Stimulated activated CD8-positive, alpha-beta memory T cell treated with anti-CD3 and anti-CD28 coated beads, Interleukin-4, amount 100 ng/mL, for 48 hours (primary cell): ENCODE results near the gene PTCD2.
"Not testable (repeated sequence)": the region's sequence is repeated elsewhere in the genome, so short reads cannot be mapped to it uniquely, and the experiment has no call there.

Experiments used
- DNase-seq: peaks from one replicate; pipeline ENCODE4 v3.0.0-alpha.2; 2020

PTCD2 gene

DNA sequence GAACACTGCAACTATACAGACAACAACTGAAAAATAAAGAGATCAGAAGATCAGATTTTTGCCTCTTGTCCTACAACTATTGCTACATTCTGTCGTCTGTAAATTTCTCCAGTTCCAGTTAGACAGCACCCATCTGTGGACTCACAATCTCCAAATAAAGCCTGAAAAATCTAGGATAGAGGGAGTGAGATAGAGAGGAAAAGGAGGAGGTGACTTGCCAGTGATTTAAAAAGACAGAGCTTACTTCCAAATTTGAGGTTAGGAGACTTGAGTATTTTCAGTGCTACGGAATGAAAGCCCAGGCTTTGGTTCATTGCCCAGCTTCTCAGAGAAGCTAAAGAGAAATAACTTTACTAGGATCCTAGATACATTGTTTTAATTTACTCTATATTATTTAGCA is 63.6 kb downstream of the PTCD2 start:
- DNase-seq: no peak

DNA sequence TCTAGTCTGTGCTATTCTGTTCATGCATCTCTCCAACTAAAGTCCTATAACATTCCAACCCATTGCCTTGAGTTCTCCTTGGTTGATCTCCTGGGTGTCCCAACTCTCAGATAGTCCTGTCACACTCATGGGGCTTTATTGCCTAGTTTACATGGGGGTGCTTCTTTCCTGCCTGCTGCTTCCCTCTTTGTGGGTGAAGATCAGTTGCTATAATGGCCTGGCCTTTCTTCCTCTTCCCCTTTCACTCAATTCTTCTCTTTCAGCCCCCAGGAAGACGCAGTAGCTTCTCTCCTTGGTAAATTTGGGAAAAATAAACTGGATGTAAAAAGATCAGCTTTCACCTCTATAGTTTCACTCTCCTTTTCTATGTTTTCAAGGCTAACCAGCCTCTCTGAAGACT is 66.5 kb downstream of the PTCD2 start:
- no peak for DNase-seq

DNA sequence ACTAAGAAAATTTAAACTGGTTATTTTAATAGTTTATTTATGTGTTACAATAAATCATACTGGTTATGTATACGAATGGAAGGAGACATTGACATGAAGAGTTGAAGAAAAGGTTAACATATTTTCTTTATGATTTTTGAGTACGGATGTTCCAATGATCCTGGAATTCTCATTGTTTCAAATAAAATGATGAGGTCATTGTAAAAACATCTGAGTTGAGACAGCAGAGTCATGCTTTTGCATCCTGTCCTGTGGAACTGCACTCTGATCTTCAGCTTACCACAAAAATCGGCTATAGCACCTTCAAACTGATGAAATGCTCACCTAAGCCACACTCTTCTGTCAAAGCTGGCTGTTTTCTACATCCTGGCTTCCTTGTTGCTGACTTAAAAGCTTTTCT is 67.8 kb downstream of the PTCD2 start:
- DNase-seq: no peak

DNA sequence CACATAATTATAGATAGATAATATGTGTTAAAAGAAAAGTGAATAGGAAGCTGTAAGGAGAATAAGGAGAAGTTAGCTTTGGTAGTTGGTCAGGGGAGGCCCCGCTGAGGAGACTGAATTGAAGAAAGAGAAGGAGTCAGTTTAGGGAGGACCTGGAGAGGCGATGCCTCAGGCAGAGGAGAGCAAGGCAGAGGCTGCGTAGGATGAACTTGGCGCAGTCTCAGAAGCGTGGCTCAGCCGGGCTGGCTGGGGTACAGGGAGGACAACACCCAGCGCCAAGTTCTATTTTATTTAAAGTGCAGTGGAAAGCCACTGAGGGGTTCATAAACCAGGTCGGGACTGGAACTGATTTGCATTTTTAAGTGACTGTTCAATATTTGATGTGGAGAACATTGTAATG is 68.5 kb downstream of the PTCD2 start:
- no peak for DNase-seq

DNA sequence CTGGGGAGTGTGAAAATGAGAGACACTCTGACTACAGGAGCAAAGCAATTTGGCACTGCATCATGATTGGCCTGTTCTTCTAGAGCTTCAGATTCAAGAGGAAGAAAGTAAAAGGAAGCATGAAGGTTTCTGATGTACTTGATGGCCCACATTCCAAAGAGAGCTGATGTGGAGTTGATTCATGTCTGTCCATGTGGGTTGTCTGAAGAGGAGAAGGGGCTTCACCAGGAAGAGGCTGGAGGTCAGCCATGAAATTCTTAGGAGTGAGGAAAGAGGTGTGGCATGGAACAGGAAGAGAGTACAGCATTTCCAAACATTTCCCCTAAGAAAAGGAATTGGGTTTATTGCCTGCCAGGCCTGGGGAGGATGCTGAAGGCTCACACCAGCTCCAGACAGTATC is 70.7 kb downstream of the PTCD2 start:
- DNase-seq: no peak

DNA sequence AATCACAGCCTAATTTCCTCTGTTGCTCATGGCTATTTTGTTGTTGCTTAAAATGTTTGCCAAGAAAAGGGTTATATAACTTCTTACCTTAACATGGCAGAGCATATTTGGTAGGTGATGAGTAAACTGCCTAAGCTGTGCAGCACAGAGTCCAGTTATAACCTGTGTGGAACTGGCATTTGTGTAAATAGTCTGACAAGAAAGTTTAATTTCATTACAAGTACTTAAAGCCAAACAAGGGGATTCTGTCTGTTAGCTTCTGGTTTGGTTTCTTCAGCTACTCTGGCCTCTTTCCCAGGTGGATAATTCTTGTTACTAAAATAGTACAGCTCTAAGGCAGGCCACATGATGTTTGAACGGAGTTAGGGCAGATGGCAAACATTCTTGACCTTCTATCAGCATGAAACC is 72.2 kb downstream of the PTCD2 start:
- DNase-seq: no peak

DNA sequence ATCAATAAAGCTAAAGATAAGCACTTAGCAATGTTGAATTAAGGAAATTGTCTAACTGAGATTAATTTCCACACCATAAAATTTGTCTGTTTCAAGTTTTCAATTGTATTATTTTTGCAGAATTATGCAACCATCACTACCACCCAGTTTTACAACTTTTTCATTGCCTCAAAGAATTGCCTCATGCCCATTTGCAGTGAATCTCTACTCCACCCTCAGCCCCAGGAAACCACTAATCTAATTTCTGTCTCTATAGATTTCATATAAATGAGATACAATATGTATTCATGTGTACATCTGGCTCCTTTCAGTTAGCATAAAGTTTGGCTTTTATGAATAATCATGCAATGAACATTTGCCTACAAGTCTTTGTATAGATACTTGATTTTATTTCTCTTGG is 72.9 kb downstream of the PTCD2 start:
- DNase-seq: no peak

DNA sequence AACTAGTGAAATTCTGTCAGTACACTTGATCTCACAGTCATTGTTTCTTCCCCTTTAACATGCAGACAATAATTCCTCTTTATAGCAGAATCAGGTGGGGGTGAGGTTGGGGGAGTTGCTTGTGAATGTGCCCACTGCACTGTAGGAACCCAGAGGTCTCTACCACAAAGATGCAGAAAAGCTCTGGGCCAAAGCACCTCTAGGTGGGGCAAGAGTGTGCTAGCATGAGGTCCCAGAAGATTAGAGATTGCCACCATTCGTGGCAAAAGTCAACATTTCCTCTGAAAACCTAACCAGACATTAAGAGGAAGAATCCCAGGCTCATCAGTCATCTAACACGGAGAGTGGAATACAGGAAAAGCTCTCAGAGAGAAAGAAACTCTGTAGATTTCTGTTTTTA is 74.5 kb downstream of the PTCD2 start:
- no peak for DNase-seq

DNA sequence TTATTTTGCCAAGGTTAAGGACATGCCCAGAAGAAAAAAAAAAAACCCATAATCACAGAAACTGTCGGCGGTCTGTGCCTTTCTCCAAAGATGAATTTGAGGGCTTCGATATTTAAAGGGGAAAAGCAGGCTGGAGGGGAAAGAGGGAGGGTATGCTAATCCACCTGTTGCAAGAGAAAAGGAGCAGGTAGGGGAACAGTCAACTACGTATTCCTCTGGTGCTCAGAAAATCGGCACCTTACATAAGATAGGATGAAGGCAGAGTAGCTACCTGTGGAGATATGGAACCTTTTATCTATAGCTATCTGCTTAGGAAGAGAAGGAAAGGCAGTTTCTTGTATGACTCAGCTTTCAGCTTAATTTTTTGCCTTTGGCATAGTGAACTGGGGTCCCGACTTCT is 77.7 kb downstream of the PTCD2 start:
- DNase-seq: no peak

DNA sequence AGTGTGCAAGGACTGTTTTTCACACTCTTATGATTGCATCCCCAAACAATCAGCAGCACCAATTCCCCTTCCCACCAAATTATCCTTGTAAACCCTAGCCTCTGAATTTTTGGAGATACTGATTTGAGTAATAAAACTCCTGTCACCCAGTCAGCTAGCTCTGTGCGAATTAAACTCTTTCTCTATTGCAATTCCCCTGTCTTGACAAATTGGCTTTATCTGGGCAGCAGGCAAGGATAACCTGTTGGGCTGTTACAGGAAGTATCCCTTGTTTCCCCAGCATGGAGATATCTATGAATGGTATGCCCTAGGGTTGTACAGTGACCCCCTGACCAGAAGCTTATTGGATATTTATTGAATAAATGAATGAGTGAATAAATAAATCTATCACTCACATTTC is 80.8 kb downstream of the PTCD2 start:
- no peak for DNase-seq

DNA sequence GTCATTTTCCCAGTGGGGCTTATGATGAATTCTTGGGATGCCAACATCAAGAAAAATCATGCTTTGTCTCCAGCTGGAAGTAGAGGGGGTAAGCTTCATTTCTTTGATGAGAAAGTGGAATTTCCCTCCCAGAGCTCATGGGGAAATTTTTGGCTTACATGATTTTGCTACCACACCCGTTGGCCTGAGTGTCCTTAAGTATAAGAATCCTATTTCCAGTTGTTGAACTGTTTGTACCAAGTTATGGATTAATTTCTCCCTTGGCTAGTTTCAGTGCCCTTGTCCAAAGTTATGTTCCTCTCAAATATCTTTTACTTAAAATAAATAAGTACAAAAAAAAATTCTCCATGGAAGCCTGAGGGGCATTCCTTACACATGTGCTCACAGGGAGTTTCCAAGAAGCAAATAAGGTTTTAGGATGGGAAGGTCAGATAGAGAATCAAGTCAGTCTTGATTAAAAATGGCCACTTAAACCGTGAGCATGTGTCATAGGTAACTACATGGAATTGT is 82.3 kb downstream of the PTCD2 start:
- DNase-seq: no peak

DNA sequence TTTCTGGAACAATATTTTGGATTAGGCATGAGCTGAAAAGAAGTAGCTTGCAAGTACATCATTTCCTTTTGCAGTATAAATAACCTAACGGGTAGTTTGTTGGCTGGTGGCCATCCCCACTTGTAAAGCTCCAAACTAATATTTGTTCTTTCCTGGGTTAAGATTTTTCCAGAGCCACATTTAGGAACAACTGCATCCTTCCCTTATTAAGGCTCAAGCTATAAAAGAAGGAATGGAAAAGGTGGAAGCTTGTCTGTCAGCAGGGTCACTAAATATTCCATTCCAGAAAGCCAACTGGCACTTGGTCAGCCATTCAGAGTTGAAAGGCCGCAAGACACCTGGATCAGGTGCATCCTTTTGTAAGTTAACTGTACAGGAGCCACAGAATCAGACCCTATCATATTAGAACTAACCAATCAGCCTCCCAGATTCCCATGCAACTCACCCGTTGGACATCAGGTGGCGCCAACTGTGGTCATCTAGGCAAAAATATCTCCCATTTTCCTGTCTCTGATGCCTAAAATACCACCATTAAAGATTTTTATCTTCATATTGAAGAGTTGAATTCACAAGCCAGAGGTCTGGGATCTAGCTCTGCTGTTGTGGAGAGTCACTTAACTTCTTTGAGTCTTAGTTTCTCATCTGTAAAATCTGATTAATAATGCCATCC is 82.9 kb downstream of the PTCD2 start:
- no peak for DNase-seq

DNA sequence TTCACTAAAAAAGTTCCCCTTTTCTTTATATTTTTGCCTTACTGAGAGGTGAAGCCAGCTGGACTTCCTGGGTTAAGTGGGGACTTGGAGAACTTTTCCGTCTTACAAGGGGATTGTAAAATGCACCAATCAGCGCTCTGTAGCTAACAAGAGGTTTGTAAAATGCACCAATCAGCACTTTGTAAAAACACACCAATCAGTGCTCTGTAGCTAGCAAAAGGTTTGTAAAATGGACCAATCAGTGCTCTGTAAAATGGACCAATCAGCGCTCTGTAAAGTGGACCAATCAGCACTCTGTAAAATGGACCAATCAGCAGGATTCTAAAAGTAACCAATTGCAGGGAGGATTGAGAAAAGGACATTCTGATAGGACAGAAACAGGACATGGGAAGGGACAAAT is 84.6 kb downstream of the PTCD2 start:
- DNase-seq: not testable (repeated sequence)

DNA sequence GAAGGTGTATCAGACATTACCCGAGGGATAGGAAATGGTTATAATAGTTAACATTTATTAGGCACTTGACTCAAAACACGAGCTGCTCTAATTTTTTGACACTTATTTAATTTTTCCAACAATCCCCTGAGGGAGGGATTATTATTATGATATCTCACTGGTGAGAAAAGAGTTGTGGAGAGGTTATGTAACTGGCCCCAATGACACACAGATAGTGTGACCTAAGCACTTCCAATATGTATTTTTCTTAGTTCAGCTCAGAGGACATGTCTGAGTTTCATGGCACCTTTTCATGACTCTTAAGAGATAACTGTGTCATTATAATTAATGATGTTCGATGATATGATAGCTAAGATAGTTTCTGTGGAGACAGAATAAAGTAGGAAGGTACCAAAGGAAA is 86.9 kb downstream of the PTCD2 start:
- no peak for DNase-seq

DNA sequence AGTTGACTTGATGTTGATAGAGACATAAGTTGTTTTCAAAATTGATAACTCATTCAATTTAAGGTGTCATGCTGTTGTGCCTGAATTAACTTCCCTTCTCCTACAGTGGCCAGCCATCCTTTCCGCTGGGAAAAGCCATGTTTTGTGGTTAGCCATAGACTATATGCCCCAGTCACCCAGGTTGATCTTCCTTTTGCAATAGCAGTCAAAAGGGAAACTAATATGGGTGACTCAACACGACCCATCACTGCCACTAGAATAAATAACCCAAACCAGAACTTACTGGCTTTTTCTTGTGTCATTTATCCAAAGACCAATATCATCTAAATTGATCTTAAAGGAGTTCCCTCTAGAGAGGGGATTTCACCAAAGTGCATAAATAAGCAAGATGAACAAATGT is 87.4 kb downstream of the PTCD2 start:
- no peak for DNase-seq

DNA sequence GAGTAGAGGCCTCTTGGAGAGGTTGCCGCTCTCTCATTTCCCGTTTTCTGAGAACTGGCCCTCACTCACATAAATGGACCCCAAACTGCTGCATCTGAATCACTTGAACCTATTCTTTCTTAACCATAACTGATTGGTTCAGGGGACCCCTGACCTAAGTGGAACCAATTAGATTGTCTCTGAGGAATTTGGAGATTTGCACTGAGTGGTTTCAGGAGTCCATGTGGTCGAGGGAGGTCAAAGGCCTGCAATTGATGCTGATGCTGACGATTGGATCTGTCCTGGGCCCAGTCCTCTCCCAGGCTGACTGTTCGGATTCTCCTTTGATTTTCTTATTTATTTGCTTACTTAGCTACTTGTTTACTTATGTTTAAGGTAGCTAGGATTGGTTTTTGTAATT is 88.0 kb downstream of the PTCD2 start:
- DNase-seq: no peak

DNA sequence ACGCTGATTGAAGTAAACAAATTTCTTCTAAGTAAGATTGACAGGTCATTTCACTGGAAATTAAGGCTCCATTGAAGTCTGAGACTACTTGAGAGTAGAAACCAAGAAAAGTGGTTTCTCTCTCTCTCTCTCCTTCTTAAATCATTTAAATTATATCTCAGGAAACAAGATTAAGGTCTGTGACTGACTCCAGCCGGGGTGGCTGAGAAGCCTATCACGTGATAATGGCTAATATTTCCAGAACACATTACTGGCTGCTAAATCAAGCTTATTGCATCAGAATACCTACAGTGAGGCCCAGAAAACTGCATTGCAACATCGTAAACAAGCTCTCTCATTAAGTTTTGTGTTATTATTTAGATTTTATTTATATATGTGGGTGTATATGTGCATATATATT is 88.4 kb downstream of the PTCD2 start:
- no peak for DNase-seq

DNA sequence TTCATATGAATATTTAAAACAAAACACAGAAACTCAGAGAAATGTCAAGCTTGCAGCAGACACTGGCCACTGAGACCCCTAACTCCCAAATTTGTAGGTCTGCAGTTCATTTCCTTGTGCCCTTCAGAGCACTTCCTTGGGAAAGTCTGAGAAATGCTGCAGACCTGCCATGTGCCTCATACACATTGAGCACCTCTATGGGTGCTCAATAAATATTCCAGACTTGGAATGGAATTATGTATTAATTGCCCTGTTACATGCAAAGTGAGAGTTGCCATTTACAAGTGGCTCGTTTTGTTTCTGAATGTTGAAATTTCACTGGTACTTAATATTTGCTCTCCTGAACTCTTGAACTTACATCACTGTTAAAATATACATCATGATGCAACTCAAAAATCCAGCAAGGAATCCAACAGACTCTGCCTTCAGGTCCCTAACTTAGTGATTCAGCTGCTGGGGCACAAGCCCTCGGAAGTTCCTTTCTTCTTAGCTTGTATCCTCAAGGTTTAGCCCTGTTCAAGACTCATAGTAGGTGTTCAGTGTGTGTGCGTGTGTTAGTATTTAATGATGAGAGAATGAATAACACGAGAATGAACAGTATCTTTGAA is 90.6 kb downstream of the PTCD2 start:
- no peak for DNase-seq

DNA sequence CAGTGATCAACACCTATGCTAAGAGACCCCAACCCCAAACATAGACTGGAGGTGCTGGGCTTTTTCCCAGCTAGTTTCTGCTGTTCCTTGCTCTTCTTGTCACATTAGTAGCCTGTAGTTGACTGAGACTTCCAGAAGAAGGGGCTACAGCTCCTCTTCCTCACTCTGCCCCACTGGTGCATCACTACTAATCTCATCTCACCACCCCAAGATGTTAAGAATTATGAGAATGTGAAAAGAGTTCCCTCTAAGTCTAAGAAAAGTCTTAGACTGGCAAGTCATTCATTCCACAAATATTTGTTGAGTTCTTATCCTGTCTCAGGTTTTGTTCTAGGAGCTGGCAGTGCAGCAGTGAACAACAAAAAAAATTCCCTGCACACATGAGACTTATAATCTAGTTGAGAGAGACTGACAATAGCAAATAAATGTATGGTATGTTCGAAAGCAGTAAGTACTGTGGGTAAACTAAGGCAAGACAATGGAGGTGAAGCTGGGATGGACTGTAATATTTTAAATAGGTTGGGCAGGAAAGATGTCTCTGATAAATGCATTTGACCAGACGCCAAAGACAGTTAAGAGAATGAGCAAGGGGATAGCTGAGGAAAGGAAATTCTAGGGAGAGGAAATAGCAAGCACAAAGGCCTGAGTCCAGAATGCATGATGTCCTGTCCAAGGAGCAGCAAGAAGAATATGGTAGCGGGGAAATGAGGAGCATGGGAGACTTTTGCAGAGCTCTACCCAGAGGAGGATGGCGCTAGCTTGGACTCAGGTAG is 92.3 kb downstream of the PTCD2 start:
- no peak for DNase-seq

DNA sequence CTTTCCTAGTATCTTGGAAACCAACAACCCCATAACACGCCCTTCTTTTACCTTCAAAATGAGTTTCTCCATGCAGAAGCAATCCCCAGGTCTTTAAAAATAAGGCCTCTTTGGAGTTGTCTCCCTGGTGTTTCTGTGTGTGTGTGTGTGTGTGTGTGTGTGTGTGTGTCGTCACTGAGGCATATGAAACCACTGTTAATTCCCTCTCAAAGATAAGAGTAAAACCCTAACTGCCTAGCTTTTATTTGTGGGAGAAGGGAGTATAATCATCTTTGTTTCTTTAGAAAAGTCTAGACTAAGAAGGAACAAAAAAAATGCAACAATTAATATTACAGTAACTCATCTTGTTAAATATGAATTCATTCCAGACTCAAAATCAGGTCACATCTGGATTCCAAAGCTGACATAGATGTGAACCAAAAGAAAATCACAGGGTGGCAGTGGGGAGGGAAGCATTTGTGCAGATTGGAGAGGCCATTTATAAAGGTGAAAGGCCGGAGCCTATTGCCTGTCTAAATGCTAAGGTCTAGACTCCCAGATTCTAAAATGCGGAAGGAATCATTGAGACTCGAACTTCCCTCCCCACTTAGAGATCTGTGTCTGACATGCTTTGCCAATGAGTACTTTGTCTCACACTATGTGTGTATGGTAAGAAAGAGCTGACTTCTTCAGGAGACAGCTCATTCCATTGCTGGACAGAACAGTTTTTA is 95.6 kb downstream of the PTCD2 start:
- no peak for DNase-seq

DNA sequence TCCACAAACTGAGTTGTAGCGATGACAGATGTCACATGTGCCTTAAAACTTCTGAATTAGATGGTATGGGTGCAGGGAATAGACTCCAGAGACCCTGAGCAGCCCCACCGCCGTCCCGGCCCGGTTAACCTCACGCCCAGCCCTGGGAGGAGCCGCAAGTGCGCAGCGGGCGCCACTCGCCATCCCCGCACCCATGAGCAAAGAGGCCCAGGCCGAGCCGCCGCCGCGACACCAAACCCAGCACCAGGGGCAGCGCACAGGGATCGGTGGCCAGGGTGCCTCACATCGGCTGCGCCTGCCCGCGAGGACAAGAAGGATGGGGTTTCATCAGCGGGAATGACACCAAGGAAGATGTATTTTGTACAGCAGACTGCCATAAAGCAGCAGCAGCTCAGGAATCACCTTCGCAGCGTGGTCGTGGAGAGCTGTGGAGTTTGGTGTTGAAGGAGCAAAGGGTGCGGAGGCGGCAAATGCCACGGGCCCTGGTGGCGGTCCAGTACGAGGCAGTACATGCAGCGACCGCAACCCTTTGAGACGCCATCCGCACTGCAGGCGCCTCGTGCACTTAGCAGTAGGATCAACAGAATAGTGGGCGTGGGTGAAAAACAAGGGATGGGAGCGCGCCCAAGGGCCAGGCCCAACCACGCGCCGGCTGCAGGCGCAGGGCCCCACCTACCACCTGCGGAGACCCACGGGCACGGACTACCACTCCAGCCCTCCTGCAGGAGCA is 97.3 kb downstream of the PTCD2 start:
- no peak for DNase-seq
